Activated gamma-delta T cell treated with anti-CD3 and anti-CD28 coated beads, Interleukin-2, amount 50 U/mL, for 16 hours (primary cell): ENCODE results near the gene ATP6V0A1.
"Not testable (repeated sequence)": the region's sequence is repeated elsewhere in the genome, so short reads cannot be mapped to it uniquely, and the experiment has no call there.

Experiments
- DNase-seq: peaks from one replicate; pipeline ENCODE4 v3.0.0-alpha.2; 2020; ENCODE audit warnings: low read depth

Gene ATP6V0A1

GRCh38 chr17:42458497-42459255 is at the start of gene ATP6V0A1:
TSS of gene ATP6V0A1 (plus strand) at chr17:42458878. CDS start at chr17:42460895, 2,017 bp downstream.
- peak; percentile 73 for DNase-seq

DNA sequence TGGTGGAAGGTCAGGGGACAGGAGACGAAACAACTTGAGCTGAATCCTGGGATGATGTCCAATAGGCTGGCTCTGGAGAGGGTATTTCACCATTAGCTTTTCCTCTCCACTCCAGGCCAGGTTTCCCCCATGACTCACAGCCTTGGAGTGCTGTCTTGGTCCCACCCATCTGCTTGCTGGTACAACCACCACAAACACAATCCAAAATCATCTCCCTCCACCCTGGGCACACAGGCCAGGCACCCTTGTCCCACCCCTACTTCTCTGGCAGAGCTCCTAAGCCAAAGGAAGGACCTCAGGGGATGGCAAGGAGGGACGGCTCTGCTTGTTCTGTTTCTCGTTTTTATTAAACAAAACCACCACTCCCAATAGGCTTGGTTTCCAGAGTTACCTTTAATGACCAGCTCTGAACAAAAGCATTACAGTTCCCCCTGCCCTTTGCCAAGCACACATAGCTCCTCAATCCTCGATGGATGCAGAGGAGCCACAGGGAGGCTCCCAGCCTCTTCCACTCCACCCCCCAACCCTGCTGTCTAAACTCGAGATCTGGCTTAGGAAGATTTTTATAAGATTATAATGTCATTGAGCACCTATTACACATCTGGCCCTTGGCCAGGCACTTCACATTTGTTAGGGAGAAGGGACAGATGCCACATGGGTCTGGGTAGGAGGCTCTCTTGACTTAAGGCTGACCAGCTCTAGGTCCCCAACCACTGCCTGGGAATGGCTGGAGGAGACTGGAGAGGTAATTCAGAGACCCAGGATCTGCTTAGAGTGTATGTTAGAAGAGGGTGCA is 49.0 kb upstream of the ATP6V0A1 start:
- no peak for DNase-seq

DNA sequence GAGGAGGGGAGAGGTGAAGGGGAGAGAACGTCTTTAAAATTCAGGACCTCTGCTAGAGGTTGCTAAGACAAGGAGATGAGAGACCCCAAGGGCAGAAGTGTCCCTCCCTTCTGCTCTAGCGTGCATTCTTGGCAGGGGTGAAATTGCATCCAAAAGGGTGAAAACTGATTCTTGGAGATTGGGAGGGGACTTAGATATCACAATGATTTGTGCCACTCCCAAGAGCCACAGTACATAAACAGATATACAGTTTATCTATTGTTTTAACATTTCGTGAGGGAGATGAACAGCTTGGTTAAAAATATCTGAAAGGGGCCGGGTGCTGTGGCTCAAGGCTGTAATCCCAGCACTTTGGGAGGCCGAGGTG is 48.4 kb upstream of the ATP6V0A1 start:
- DNase-seq = no peak

- no peak for DNase-seq
Observed at GRCh38 chr17:42411361-42411760, 47.3 kb upstream of the ATP6V0A1 start.

GRCh38 chr17:42411905-42412679 is 46.6 kb upstream of the ATP6V0A1 start:
- DNase-seq = no peak

- DNase-seq = no peak
Observed at GRCh38 chr17:42413464-42414040, 45.1 kb upstream of the ATP6V0A1 start.

DNA sequence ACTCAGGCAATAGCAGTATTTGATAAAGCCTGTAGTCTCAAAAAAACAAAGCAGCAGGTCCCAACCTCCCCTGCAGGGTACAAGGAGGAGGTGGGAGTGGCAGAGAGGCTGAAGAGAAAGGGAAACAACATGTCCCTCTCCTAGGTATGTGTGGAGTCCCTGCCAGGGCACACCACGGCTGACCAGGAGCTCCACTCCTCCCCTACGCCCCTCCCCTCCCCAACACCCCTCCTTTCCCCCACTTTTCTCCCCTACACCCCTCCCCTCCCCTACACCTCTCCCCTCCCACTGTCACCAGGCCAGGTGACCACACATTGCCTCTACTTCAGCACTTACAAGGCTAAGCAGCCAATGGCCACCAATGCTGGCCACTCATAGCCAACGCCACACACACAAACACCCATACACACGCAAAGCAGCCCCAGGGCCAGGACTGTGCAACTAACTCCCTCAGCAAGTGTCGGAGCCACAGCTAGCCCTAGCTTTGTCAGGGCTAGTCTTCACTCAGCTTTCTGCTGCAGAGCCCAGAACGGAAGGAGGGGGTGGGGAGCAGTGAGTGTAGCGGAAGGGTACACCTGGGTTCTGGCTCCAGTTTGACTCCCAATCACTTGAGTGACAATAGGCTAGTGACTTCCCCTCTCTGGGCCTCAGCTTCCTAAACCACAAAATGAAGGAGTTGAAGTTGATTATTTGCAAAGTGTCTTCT is 43.8 kb upstream of the ATP6V0A1 start:
- no peak for DNase-seq

GRCh38 chr17:42417981-42418380 is 40.7 kb upstream of the ATP6V0A1 start:
- not testable (repeated sequence) for DNase-seq

GRCh38 chr17:42421136-42421506 is 37.6 kb upstream of the ATP6V0A1 start:
- DNase-seq = no peak

DNA sequence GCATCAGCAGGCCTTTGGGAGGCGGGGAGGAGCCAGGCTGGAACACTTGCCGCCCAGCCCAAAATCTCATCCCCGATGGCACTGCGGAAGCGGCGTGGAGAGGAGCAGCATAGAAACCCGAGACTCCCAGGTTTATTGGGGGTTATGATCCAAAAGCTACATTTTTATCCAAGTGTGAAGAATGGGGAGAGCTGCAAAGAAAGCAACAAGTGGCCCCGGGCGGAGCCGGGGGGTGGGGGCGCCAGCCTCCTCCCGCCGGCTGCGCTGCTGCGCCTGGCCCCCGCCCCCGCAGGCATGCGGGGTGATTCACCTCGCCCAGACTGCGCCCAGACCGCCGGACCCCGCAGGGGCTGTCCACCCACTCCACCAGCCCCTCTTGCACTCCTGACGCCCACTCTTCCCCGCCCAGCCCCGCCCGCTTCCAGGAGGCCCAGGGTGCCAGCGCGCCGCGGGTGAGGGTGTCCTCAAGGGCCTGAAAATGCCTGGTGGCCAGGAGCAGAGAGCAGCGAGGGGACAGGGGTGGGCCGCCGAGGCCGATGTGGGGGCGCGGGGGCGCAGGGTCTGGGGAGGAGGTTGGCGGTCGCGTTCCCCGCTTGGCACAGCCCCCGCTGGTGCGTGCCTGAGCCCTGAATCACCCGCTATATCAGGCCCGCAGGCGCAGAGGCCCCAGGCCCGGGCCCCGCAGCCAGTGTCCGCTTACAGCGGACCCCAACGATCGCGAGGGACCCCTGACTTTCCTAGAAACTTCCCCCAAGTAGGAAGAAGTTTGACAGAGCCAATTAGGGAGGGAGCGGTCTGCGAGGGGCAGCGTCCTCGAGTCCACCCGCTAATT is 37.0 kb upstream of the ATP6V0A1 start:
- no peak for DNase-seq

DNA sequence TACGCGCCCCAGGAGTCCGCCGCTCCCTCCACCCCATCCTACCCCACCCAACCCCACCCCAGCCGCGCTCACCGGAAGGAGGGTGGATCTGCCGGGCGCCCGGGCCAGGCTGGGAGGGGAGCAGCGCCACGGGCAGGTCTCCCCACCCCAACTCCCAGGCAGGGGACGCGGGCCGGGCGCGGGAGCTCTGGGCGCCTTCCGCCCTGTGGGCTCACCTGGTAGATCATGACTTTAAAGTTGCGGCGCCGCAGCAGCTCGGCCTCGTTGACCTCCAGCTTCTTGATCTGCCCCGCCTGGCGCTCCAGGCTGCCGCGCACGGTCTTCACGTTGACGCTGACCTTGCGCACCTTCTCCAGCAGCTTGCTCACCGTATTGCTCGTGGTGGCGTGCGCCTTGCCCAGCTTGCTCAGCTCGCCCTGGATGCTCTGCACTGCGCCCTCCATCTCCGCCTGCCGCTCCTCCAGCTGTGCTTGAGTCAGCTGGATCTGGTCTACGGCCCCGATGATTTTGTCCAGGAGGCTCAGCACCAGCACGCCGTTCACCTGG is 36.2 kb upstream of the ATP6V0A1 start:
- DNase-seq = no peak

DNA sequence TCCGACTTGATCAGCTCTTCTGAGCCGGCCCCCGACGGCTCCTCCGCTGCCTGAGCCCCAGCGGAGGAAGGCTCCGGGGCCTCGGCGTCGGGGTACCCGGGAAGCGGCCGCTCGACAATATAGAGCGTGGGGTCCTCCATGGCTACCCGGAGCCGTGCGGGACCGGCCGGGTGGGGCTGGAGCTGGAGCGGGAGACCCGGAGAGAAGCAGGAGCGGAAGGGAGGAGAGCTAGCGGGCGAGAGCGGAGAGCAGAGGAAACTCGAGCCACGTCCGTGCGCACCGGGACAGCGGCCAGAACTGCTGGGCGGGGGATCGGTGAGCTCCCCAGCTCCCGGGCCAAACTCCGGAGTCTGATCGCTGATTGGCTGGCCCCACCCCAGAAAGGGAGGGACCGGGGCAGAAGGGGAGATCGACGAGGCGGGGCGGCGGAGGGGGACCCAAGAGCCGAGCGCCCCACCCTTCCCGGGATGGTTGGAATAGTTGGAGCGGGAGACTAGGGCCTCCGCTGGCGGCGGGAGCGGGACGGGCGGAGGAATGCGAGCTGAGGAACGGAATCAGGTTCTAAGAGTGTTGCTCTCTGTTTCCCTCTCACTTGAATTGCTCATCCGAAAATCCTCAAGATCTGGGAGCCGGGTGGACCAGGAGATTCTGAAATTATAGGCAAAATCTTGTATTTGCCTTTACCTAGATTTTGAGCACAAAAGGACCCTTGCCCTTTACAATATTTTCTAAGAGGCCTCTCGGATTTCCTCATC is 35.5 kb upstream of the ATP6V0A1 start, which contains the start of gene CAVIN1:
TSS of gene CAVIN1 (minus strand) at position 299 of the 755 bp plus-strand sequence. CDS start at position 140, 159 bp downstream.
- DNase-seq = no peak

- no peak for DNase-seq
Observed at GRCh38 chr17:42423766-42424165, 34.9 kb upstream of the ATP6V0A1 start.

DNA sequence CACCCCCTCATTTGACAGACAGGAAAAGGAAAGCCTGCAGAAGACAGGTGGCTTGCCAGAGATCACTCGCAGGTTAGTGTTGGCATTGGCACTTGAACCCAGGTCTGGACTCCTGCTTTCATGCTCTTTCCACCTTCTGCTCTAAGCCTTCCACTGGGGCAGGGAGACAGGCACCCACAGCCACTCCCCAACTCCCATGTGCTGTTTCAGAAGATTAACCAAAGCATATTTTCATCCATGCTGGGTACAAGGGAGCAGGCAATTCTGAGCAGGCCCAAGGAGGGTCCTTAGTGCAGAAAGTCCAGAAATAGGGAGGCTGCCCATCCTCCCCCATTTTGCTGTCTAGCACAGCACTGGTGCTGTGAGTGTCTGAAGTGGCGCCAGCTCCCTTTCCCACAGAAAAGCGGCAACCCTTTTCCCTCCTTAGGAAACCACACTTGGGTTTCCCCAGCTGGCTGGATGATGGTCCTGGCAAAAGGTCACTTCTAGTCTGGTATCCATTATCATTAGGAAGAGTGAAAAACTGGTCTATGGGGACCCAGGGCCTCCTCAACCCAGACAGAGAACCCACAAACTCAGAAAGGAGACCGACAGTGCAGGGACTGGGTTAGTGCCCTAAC is 33.6 kb upstream of the ATP6V0A1 start:
- DNase-seq = no peak

- DNase-seq = no peak
Observed at GRCh38 chr17:42428141-42428944, 30.3 kb upstream of the ATP6V0A1 start.

GRCh38 chr17:42429726-42430447 is 28.8 kb upstream of the ATP6V0A1 start:
- no peak for DNase-seq

- no peak for DNase-seq
Observed at GRCh38 chr17:42431758-42432161, 26.9 kb upstream of the ATP6V0A1 start.

GRCh38 chr17:42436391-42436790 is 22.3 kb upstream of the ATP6V0A1 start:
- DNase-seq = no peak
